Vagina (tissue), 2 donors: Measurements from ENCODE around the gene SLC22A2.

Experiments used
- CTCF ChIP-seq, 3 experiments: fragments of 450-650 bp in 2 of 3; fragments of 200-600 bp in 1 of 3; sonication (generic) in 1 of 3; IDR thresholded peaks; one replicate each; pipeline ENCODE4 v1.5.1; 2017 to 2019; ENCODE audit warnings: antibody characterized with exemption in 3 of 3, mild to moderate bottlenecking in 2 of 3, moderate library complexity in 2 of 3
- POLR2A ChIP-seq, 2 donors: fragments of 450-650 bp; IDR thresholded peaks; one replicate each; pipeline ENCODE4 v1.6.1; 2017; ENCODE audit warnings: antibody characterized with exemption in 2 of 2, mild to moderate bottlenecking in 2 of 2, moderate library complexity in 2 of 2

- TF ChIP-seq CTCF (IDR thresholded peaks at IDR 0.05) = no peak
- no peak for TF ChIP-seq POLR2A (IDR thresholded peaks at IDR 0.05)
Observed at GRCh38 chr6:160188773-160189172, 69.8 kb downstream of the SLC22A2 start.
